ENCODE results near the gene BAZ2A. TPM values are rescaled to one million over a fixed set of nuclear protein-coding genes. Genes with fewer than 3 reads are reported as not detected.
A peak's percentile ranks its signal among the peaks of the same experiment; 100 is the strongest.

Gene BAZ2A
- total RNA-seq, 2 experiments from 2014 or later, result 110 to 113 TPM

DNA sequence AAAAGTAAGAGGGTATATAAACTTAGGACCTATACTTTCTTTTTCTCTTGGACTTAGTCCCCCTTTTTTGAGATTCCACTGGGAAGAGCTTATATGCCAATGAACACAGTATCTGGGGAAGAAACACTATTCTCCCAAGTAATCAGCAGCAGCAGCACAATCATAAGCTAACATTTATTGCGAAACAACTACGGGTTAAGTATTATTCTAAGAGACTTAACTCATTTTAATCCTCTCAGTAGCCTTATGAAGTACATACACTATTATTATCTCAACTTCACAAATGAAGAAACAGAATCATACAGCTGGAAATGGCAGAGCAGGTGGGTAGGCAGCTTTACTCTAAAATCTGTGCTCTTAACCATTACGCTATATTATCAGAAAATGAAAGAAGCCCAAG lies 27.9 kb downstream of the BAZ2A start:
- no peaks in the 10 kb centered on the region for H3K4me1 Mint-ChIP-seq
- ATAC-seq (no peak), DNase-seq (no peak)
- H3K4me3 Mint-ChIP-seq, result no peak overlapping the region
- CTCF ChIA-PET, result interaction anchor here (0.6 to 3.5 kb wide), 8 partner anchors 11 to 100 kb away, joined by 4 to 24 read pairs (median 6); no protein-coding TSS in a partner anchor
- no peak overlapping the region for H3K27ac Mint-ChIP-seq
- H3K36me3 Mint-ChIP-seq, result peaks cover 70% of the 10 kb centered on the region
- no peaks in the 10 kb centered on the region for H3K27me3 Mint-ChIP-seq
- no peaks in the 10 kb centered on the region for H3K9me3 Mint-ChIP-seq (ENCODE audit: low read depth)

GRCh38 chr12:56601503-56601902 lies 28.6 kb downstream of the BAZ2A start:
- no peaks in the 10 kb centered on the region for H3K27me3 Mint-ChIP-seq
- no peak overlapping the region for H3K27ac Mint-ChIP-seq
- peak; percentile 56 for DNase-seq
- H3K4me3 Mint-ChIP-seq, result no peak overlapping the region
- peak; percentile 37 for ATAC-seq
- H3K4me1 Mint-ChIP-seq, result no peaks in the 10 kb centered on the region
- CTCF ChIA-PET, result interaction anchor here (0.6 to 3.5 kb wide), 12 partner anchors 10 to 99 kb away, joined by 3 to 24 read pairs (median 4); partner anchors contain the start of gene RBMS2
- H3K36me3 Mint-ChIP-seq, result peaks cover 66% of the 10 kb centered on the region
- H3K9me3 Mint-ChIP-seq (ENCODE audit: low read depth), result no peaks in the 10 kb centered on the region

- H3K36me3 Mint-ChIP-seq, result peaks cover 59% of the 10 kb centered on the region
- no peak for ATAC-seq
- CTCF ChIA-PET, result interaction anchor here (1.0 to 3.5 kb wide), 6 partner anchors 9 to 88 kb away, joined by 4 to 24 read pairs (median 6); partner anchors contain the start of gene RBMS2
- no peak for DNase-seq
- H3K4me3 Mint-ChIP-seq, result no peak overlapping the region
- H3K9me3 Mint-ChIP-seq (ENCODE audit: low read depth), result no peaks in the 10 kb centered on the region
- no peak overlapping the region for H3K27ac Mint-ChIP-seq
- H3K27me3 Mint-ChIP-seq, result no peaks in the 10 kb centered on the region
- no peaks in the 10 kb centered on the region for H3K4me1 Mint-ChIP-seq
Observed at GRCh38 chr12:56600753-56601152, 29.4 kb downstream of the BAZ2A start.

- CTCF ChIA-PET, result interaction anchor here (0.9 kb wide), 1 partner anchor 86 kb away, joined by 3 read pairs; no protein-coding TSS in a partner anchor
- no peak overlapping the region for H3K4me3 Mint-ChIP-seq
- no peak for DNase-seq
- H3K9me3 Mint-ChIP-seq (ENCODE audit: low read depth), result no peaks in the 10 kb centered on the region
- H3K27ac Mint-ChIP-seq, result no peak overlapping the region
- no peaks in the 10 kb centered on the region for H3K4me1 Mint-ChIP-seq
- H3K27me3 Mint-ChIP-seq, result no peaks in the 10 kb centered on the region
- ATAC-seq, result no peak
- H3K36me3 Mint-ChIP-seq, result peaks cover 53% of the 10 kb centered on the region
Observed at GRCh38 chr12:56599797-56600196, 30.3 kb downstream of the BAZ2A start.

DNA sequence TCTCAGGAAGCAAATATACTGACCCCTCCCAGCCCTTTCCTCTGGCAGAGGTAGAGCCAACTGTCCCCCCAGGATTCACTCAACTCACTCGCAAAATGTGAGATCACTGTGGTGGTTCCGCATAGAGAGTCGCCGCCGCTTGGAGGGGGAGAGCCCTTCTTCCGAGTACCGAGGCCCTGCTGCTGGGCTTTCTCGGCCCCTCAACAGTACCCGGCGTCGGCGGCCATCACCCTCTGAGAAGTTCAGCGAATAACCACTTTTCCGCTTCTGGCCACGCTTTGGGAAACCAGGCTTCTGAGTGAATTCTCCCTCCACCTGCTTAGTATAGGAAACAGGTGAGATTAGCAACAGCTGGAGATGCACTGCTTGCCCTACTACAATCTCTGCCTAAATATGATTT lies 31.1 kb downstream of the BAZ2A start:
- CTCF ChIA-PET, result interaction anchor here (0.9 kb wide), 1 partner anchor 85 kb away, joined by 3 read pairs; no protein-coding TSS in a partner anchor
- Mint-ChIP-seq H3K9me3 (ENCODE audit: low read depth) (no peaks in the 10 kb centered on the region), H3K36me3 (peaks cover 46% of the 10 kb centered on the region), H3K4me3 (no peak overlapping the region), H3K27me3 (no peaks in the 10 kb centered on the region), H3K27ac (no peak overlapping the region), H3K4me1 (no peaks in the 10 kb centered on the region)
- ATAC-seq (no peak), DNase-seq (no peak)

GRCh38 chr12:56596815-56597214 lies 33.3 kb downstream of the BAZ2A start:
- Mint-ChIP-seq H3K36me3 (peaks cover 31% of the 10 kb centered on the region), H3K4me3 (no peak overlapping the region), H3K9me3 (ENCODE audit: low read depth) (no peaks in the 10 kb centered on the region), H3K4me1 (no peaks in the 10 kb centered on the region), H3K27me3 (no peaks in the 10 kb centered on the region), H3K27ac (peak overlapping the region; percentile 9)
- CTCF ChIA-PET, result interaction anchor here (1.0 to 5.2 kb wide), 4 partner anchors 24 to 82 kb away, joined by 3 to 42 read pairs (median 6); no protein-coding TSS in a partner anchor
- DNase-seq (no peak), ATAC-seq (no peak)

GRCh38 chr12:56593909-56594621 lies 36.1 kb downstream of the BAZ2A start:
- Mint-ChIP-seq H3K27me3 (no peaks in the 10 kb centered on the region), H3K4me1 (peaks cover 2% of the 10 kb centered on the region), H3K36me3 (peaks cover 9% of the 10 kb centered on the region), H3K9me3 (ENCODE audit: low read depth) (no peaks in the 10 kb centered on the region), H3K27ac (peak overlapping the region; percentile 43), H3K4me3 (no peak overlapping the region)
- DNase-seq, result peak; percentile 79
- ATAC-seq, result peak; percentile 66
- CTCF ChIA-PET, result interaction anchor here (0.8 to 5.2 kb wide), 13 partner anchors 11 to 92 kb away, joined by 3 to 42 read pairs (median 4); no protein-coding TSS in a partner anchor

- DNase-seq (no peak), ATAC-seq (no peak)
- no peaks in the 10 kb centered on the region for H3K9me3 Mint-ChIP-seq (ENCODE audit: low read depth)
- CTCF ChIA-PET, result interaction anchor here (1.2 to 1.9 kb wide), 7 partner anchors 9 to 96 kb away, joined by 3 to 8 read pairs (median 5); partner anchors contain the start of gene RBMS2
- H3K4me3 Mint-ChIP-seq, result no peak overlapping the region
- peaks cover 3% of the 10 kb centered on the region for H3K36me3 Mint-ChIP-seq
- no peaks in the 10 kb centered on the region for H3K27me3 Mint-ChIP-seq
- H3K27ac Mint-ChIP-seq, result no peak overlapping the region
- peaks cover 2% of the 10 kb centered on the region for H3K4me1 Mint-ChIP-seq
Observed at GRCh38 chr12:56591961-56592360, 38.2 kb downstream of the BAZ2A start.

DNA sequence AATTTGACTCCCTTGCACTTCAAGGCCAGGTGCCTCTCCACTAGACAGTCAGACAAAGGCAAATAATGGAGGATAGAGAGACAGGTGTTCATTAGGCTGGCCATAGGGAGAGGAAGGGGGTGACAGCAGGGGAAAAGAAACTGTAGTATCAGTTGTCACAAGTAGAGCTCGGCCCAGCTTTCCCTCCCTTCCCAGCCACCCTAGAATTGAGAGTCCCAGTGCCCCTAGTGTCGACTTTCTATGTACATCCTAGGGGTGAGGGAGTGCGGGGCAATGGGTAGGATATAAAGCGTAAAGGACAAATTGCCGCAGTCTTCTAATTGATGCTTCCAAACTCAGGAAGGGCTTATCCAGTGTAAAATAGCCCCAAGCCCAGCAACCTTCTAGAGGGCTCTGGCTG lies 39.0 kb downstream of the BAZ2A start:
- Mint-ChIP-seq H3K27ac (no peak overlapping the region), H3K4me1 (peaks cover 2% of the 10 kb centered on the region), H3K4me3 (no peak overlapping the region), H3K9me3 (ENCODE audit: low read depth) (no peaks in the 10 kb centered on the region), H3K27me3 (no peaks in the 10 kb centered on the region), H3K36me3 (peaks cover 3% of the 10 kb centered on the region)
- CTCF ChIA-PET, result interaction anchor here (0.7 to 3.7 kb wide), 13 partner anchors 10 to 95 kb away, joined by 3 to 43 read pairs (median 5); partner anchors contain the start of gene RBMS2
- no peak for ATAC-seq
- no peak for DNase-seq

DNA sequence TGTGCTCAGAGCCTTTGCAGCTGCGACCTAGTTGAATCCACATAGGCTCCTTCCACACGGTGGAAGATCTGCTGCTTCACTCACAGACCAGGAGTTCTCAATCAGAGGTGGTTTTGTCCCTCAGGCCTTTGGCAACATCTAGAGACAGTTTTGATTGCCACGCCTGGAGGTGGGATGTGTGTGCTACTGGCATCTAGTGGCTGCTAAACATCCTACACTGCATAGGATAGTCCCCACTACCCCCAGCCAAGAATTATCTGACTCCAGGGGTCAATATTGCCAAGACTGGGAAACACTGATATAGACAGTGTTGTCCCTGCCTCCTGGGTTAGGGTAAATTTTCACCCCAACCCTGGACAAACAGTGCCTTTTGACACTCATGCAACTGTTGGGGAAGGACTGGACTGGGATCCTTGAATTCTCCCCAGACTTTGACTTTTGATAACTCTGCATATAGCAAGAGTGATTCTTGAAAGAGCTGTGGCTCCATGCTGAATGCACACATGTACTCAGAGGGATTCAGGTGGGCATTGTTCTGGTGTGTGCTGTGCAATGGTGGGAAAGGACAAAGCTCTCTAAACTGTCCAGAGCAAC lies 39.8 kb downstream of the BAZ2A start:
- H3K36me3 Mint-ChIP-seq, result peaks cover 3% of the 10 kb centered on the region
- no peak overlapping the region for H3K27ac Mint-ChIP-seq
- H3K9me3 Mint-ChIP-seq (ENCODE audit: low read depth), result no peaks in the 10 kb centered on the region
- H3K4me3 Mint-ChIP-seq, result no peak overlapping the region
- H3K4me1 Mint-ChIP-seq, result peaks cover 2% of the 10 kb centered on the region
- DNase-seq (no peak), ATAC-seq (peak; percentile 76)
- no peaks in the 10 kb centered on the region for H3K27me3 Mint-ChIP-seq
- CTCF ChIA-PET, result interaction anchor here (0.7 to 3.7 kb wide), 16 partner anchors 9 to 94 kb away, joined by 4 to 43 read pairs (median 5); partner anchors contain the start of gene RBMS2

DNA sequence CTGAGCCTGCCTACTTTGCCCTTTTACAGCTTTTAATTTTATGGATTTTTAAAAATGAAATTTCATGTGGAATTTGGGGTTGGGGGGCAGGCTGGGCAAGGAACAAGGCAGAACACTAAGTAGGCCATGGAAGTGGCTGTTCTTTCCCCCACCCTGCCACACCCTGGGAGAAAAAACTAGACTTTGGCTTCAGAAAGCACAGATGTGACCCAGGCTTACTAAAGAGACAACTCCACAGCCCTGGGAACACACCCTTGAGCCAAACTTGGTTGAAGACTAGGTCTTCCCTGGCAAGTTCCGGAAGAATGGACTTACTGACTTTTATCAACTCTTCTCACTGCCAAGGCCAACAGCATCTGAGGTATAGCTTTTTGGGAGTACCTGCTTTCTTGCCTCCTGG lies 40.3 kb downstream of the BAZ2A start:
- Mint-ChIP-seq H3K27ac (no peak overlapping the region), H3K9me3 (ENCODE audit: low read depth) (no peaks in the 10 kb centered on the region), H3K36me3 (peaks cover 3% of the 10 kb centered on the region), H3K4me1 (peaks cover 2% of the 10 kb centered on the region), H3K27me3 (no peaks in the 10 kb centered on the region), H3K4me3 (no peak overlapping the region)
- CTCF ChIA-PET, result interaction anchor here (1.0 to 3.7 kb wide), 8 partner anchors 9 to 76 kb away, joined by 3 to 43 read pairs (median 7); partner anchors contain the start of gene RBMS2
- ATAC-seq (no peak), DNase-seq (no peak)

GRCh38 chr12:56585098-56585497 lies 45.0 kb downstream of the BAZ2A start:
- H3K4me3 Mint-ChIP-seq, result no peak overlapping the region
- DNase-seq (no peak), ATAC-seq (no peak)
- no peak overlapping the region for H3K27ac Mint-ChIP-seq
- CTCF ChIA-PET, result no interaction called here
- H3K9me3 Mint-ChIP-seq (ENCODE audit: low read depth), result no peaks in the 10 kb centered on the region
- H3K4me1 Mint-ChIP-seq, result peaks cover 32% of the 10 kb centered on the region
- H3K36me3 Mint-ChIP-seq, result peaks cover 2% of the 10 kb centered on the region
- H3K27me3 Mint-ChIP-seq, result no peaks in the 10 kb centered on the region

DNA sequence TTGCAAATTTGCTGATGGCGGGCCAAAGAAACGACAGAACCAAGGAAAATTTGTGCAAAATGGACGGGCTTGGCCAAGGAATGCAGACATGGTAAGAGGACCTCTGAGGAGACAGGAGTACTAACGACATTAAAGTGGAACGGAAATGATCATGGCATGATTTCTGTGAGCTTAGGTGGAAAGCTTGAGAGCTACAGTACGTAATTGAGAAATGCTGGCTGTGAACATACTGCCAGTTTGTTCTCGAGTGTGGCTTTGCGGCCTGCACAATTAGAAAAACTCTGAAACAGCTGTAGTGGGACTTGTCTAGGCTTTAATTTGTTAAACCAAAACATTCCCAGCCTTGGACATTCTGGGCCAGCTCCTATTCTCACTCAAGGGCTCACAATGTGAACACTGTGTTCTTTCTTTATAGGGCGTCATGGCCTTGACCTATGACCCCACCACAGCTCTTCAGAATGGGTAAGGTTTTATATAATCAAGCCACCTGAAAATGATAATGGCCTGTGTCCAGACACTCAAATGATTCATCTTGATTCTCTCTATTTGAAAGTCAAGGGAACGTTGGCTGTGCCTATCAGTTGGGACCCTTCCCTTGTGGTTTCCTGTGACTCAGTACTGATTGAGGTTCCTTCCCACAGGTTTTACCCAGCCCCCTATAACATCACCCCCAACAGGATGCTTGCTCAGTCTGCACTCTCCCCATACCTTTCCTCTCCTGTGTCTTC lies 48.5 kb downstream of the BAZ2A start:
- peak overlapping the region; percentile 84 for H3K27ac Mint-ChIP-seq
- DNase-seq, result peak; percentile 81
- no peaks in the 10 kb centered on the region for H3K9me3 Mint-ChIP-seq (ENCODE audit: low read depth)
- H3K36me3 Mint-ChIP-seq, result no peaks in the 10 kb centered on the region
- CTCF ChIA-PET, result interaction anchor here (0.9 to 4.1 kb wide), 13 partner anchors 8 to 67 kb away, joined by 3 to 28 read pairs (median 5); no protein-coding TSS in a partner anchor
- H3K27me3 Mint-ChIP-seq, result no peaks in the 10 kb centered on the region
- ATAC-seq, result peak; percentile 93
- H3K4me3 Mint-ChIP-seq, result no peak overlapping the region
- peaks cover 31% of the 10 kb centered on the region for H3K4me1 Mint-ChIP-seq

Data from activated CD8-positive, alpha-beta memory T cell treated with anti-CD3 and anti-CD28 coated beads, Interleukin-2, amount 10 ng/mL, durations not matched to agents 7 days and 5 days (primary cell).